Tibial nerve (tissue), 3 donors: ENCODE measurements around the gene OCA2.

Experiments used
- POLR2A ChIP-seq, 2 donors: fragments of 450-650 bp; IDR thresholded peaks; one replicate each; pipeline ENCODE4 v1.6.1; 2017; ENCODE audit warnings: antibody characterized with exemption in 2 of 2, mild to moderate bottlenecking in 2 of 2, moderate library complexity in 2 of 2
- TF ChIP-seq, protein P1 (sequence below), 5 experiments: fragments of 200-600 bp in 3 of 5; fragments of 450-650 bp in 2 of 5; sonication (generic) in 3 of 5; IDR thresholded peaks; one replicate each; pipeline ENCODE4 v1.5.1; 2016 to 2019; ENCODE audit warnings: antibody characterized with exemption in 5 of 5, mild to moderate bottlenecking in 3 of 5, moderate library complexity in 2 of 5

- TF ChIP-seq, protein P1, sequence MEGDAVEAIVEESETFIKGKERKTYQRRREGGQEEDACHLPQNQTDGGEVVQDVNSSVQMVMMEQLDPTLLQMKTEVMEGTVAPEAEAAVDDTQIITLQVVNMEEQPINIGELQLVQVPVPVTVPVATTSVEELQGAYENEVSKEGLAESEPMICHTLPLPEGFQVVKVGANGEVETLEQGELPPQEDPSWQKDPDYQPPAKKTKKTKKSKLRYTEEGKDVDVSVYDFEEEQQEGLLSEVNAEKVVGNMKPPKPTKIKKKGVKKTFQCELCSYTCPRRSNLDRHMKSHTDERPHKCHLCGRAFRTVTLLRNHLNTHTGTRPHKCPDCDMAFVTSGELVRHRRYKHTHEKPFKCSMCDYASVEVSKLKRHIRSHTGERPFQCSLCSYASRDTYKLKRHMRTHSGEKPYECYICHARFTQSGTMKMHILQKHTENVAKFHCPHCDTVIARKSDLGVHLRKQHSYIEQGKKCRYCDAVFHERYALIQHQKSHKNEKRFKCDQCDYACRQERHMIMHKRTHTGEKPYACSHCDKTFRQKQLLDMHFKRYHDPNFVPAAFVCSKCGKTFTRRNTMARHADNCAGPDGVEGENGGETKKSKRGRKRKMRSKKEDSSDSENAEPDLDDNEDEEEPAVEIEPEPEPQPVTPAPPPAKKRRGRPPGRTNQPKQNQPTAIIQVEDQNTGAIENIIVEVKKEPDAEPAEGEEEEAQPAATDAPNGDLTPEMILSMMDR (IDR thresholded peaks at IDR 0.05): no peak
- no peak for TF ChIP-seq POLR2A (IDR thresholded peaks at IDR 0.05)
These were observed 354.5 kb downstream of the OCA2 start for GRCh38 chr15:27744641-27745040.
